Ovary (tissue), 9 donors: ENCODE results near the gene PDZD4. TPM values are rescaled to one million over a fixed set of nuclear protein-coding genes. Genes with fewer than 3 reads are reported as not detected.

Source experiments
- DNase-seq, 5 donors: peaks; one replicate each; pipeline ENCODE4 v3.0.0-alpha.2; 2019 to 2020
- H3K27ac ChIP-seq, 2 donors: fragments of 200-600 bp; one replicate each; pipeline versions ENCODE4 v1.5.1 to v1.8.0; 2019 to 2022
- H3K27me3 ChIP-seq: fragments of 200-600 bp; one replicate; pipeline ENCODE4 v1.8.0; 2022
- H3K36me3 ChIP-seq: fragments of 200-600 bp; sonication (generic); one replicate; pipeline ENCODE4 v1.5.1; 2019
- H3K4me1 ChIP-seq: one replicate; pipeline ENCODE4 v1.8.1; 2013; ENCODE audit warnings: mild to moderate bottlenecking, moderate library complexity; ENCODE audit not compliant: insufficient read depth
- H3K4me3 ChIP-seq: fragments of 200-600 bp; sonication (generic); one replicate; pipeline ENCODE4 v1.5.1; 2017
- H3K9me3 ChIP-seq, 2 donors: fragments of 200-600 bp in 1 of 2; sonication (generic) in 1 of 2; one replicate each; pipeline versions ENCODE4 v1.5.1 to v1.8.1; 2013 to 2019; ENCODE audit warnings: mild to moderate bottlenecking in 1 of 2, moderate library complexity in 1 of 2
- CTCF ChIP-seq, 3 donors: fragments of 450-650 bp in 2 of 3; fragments of 200-600 bp in 1 of 3; IDR thresholded peaks; one replicate each; pipeline versions ENCODE4 v1.5.1 to v1.8.0; 2016 to 2022; ENCODE audit warnings: antibody characterized with exemption in 3 of 3, mild to moderate bottlenecking in 1 of 3
- EP300 ChIP-seq: sonication (generic); formaldehyde crosslinking; IDR thresholded peaks from one replicate; pipeline ENCODE4 v1.6.1; 2017; ENCODE audit warnings: antibody characterized with exemption
- POLR2A ChIP-seq: fragments of 450-650 bp; IDR thresholded peaks from one replicate; pipeline ENCODE4 v1.6.1; 2017; ENCODE audit warnings: antibody characterized with exemption, mild to moderate bottlenecking, moderate library complexity
- WGBS, 3 donors: extraction: QIAGEN DNeasy Blood & Tissue Kit in 1 of 3; methylation state at CpG; one replicate each; pipeline versions ENCODE4 v1.1.5 to v1.1.7; 2013 to 2017; 5-methylcytosine and 5-hydroxymethylcytosine counted together
- intact Hi-C, 4 donors: fragments of 100-400 bp; cut with DNase I; formaldehyde crosslinking; loops; one replicate each; pipeline versions ENCODE4 v1.11.0 to v1.15.1; 2022 to 2023
- polyA plus RNA-seq, 2 donors: library from polyadenylated mRNA; stranded (reverse); fragments of 200-250 nt in 1 of 2; fragments of 350-450 nt in 1 of 2; fragmentation: Illumina TruSeq in 1 of 2; extraction: RNeasy Lipid Tissue Mini Kit (QIAGEN cat#74804) in 1 of 2; gene quantifications; one replicate each; pipeline ENCODE4 v1.2.3, GENCODE V29; 2013 to 2014
- total RNA-seq, 7 donors: library from RNA; depleted of rRNA in 2 of 7; stranded (reverse); fragments of >200 nt in 2 of 7; fragmentation: NEBNext Ultra II Directional in 3 of 7; extraction: Animal tissue kit (Norgen Biotek cat#: 25700) in 3 of 7; gene quantifications; one replicate each; pipeline versions ENCODE4 v1.1.0 to v1.2.4, GENCODE V29; 2016 to 2023
- donor health status: DM: no; HTN: no; CAD: no; lungs with moderate emphysema.
- donor health status: DM: no; HTN: no; CAD: no.
- donor health status: Bipolar disorder and iron deficiency.
- donor health status: DM: yes; HTN: yes; CAD: no.
- donor health status: DM: no; HTN: no; CAD: no.
- donor health status: DM: yes; HTN: yes; CAD: no.

The PDZD4 gene
- total and polyA plus RNA-seq, 9 donors, result 0.73 to 8.6 (median 2.2) TPM

GRCh38 chrX:153803211-153804099, 26.9 kb downstream of the PDZD4 start:
- no peaks in the 10 kb centered on the region for H3K27me3 ChIP-seq
- WGBS, 3 donors, result 90 to 94% (median 93%) methylated on average over 81 to 87 of the region's 87 CpGs
- DNase-seq, result peak in 1 of 5 donors; percentile 8
- H3K4me1 ChIP-seq, result no peaks in the 10 kb centered on the region
- TF ChIP-seq POLR2A (no peak), EP300 (no peak), CTCF (IDR thresholded peaks at IDR 0.05) (no peak)
- H3K27ac ChIP-seq, result no peak overlapping the region
- H3K9me3 ChIP-seq, result no peaks in the 10 kb centered on the region
- intact Hi-C loops, result no loop called here
- no peak overlapping the region for H3K4me3 ChIP-seq
- no peaks in the 10 kb centered on the region for H3K36me3 ChIP-seq

GRCh38 chrX:153802513-153803045, 27.8 kb downstream of the PDZD4 start:
- Histone ChIP-seq H3K36me3 (no peaks in the 10 kb centered on the region), H3K27ac (no peak overlapping the region), H3K27me3 (no peaks in the 10 kb centered on the region), H3K4me3 (no peak overlapping the region), H3K4me1 (no peaks in the 10 kb centered on the region), H3K9me3 (no peaks in the 10 kb centered on the region)
- WGBS, 3 donors, result 54 to 60% (median 59%) methylated on average over 14 of the region's 14 CpGs
- TF ChIP-seq POLR2A (no peak), CTCF (IDR thresholded peaks at IDR 0.05) (no peak), EP300 (no peak)
- no peak for DNase-seq
- intact Hi-C loops, result no loop called here

- no peak for TF ChIP-seq CTCF (IDR thresholded peaks at IDR 0.05)
- TF ChIP-seq EP300, result no peak
- TF ChIP-seq POLR2A, result no peak
- WGBS, 3 donors, result 84 to 96% (median 86%) methylated on average over 8 of the region's 8 CpGs
- DNase-seq, result no peak
- H3K4me3 ChIP-seq, result no peak overlapping the region
- H3K27ac ChIP-seq, result no peak overlapping the region
- no peaks in the 10 kb centered on the region for H3K9me3 ChIP-seq
- intact Hi-C loops, result no loop called here
- H3K4me1 ChIP-seq, result no peaks in the 10 kb centered on the region
- no peaks in the 10 kb centered on the region for H3K27me3 ChIP-seq
- no peaks in the 10 kb centered on the region for H3K36me3 ChIP-seq
Measured at GRCh38 chrX:153801669-153802068, 28.7 kb downstream of the PDZD4 start.

- no peak for DNase-seq
- intact Hi-C loops, result no loop called here
- Histone ChIP-seq H3K9me3 (no peaks in the 10 kb centered on the region), H3K4me3 (no peak overlapping the region), H3K36me3 (no peaks in the 10 kb centered on the region), H3K4me1 (no peaks in the 10 kb centered on the region), H3K27me3 (no peaks in the 10 kb centered on the region), H3K27ac (no peak overlapping the region)
- TF ChIP-seq CTCF (IDR thresholded peaks at IDR 0.05) (no peak), POLR2A (no peak)
- 75 to 83% (median 77%) methylated on average over 7 of the region's 7 CpGs for WGBS, 3 donors
Measured at GRCh38 chrX:153800746-153801145, 29.6 kb downstream of the PDZD4 start.
